Measurements from ENCODE around the gene TRABD2B.

DNA sequence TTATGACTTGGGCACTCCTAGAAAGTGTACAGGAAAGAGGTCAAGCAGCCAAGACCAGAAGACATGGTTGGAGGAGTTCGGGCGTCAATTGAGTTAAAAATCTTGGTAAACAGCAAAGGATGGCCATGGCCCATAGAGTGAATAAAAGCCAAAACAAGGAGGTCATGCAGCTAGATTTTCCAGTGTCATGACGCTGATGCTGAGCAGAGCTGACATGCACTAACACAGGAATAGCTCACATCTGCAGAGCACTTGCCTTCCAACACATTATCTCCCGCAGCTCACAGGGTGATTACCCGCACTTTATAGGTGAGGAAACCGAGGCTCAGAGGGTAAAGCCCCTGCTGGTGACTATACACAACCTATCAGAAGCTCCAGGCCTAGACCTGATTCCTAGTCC, 49.7 kb downstream of the TRABD2B start:
- no peak for TF ChIP-seq POLR2A (IDR thresholded peaks at IDR 0.05)
- TF ChIP-seq, protein P1, sequence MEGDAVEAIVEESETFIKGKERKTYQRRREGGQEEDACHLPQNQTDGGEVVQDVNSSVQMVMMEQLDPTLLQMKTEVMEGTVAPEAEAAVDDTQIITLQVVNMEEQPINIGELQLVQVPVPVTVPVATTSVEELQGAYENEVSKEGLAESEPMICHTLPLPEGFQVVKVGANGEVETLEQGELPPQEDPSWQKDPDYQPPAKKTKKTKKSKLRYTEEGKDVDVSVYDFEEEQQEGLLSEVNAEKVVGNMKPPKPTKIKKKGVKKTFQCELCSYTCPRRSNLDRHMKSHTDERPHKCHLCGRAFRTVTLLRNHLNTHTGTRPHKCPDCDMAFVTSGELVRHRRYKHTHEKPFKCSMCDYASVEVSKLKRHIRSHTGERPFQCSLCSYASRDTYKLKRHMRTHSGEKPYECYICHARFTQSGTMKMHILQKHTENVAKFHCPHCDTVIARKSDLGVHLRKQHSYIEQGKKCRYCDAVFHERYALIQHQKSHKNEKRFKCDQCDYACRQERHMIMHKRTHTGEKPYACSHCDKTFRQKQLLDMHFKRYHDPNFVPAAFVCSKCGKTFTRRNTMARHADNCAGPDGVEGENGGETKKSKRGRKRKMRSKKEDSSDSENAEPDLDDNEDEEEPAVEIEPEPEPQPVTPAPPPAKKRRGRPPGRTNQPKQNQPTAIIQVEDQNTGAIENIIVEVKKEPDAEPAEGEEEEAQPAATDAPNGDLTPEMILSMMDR (IDR thresholded peaks at IDR 0.05): no peak

Measured in lower leg skin (tissue), 3 donors.